ENCODE measurements around the gene SEC61A2.
A peak's percentile ranks its signal among the peaks of the same experiment; 100 is the strongest.

SEC61A2 gene

GRCh38 chr10:12103802-12104201 lies 25.7 kb upstream of the SEC61A2 start:
- TF ChIP-seq, protein P1, sequence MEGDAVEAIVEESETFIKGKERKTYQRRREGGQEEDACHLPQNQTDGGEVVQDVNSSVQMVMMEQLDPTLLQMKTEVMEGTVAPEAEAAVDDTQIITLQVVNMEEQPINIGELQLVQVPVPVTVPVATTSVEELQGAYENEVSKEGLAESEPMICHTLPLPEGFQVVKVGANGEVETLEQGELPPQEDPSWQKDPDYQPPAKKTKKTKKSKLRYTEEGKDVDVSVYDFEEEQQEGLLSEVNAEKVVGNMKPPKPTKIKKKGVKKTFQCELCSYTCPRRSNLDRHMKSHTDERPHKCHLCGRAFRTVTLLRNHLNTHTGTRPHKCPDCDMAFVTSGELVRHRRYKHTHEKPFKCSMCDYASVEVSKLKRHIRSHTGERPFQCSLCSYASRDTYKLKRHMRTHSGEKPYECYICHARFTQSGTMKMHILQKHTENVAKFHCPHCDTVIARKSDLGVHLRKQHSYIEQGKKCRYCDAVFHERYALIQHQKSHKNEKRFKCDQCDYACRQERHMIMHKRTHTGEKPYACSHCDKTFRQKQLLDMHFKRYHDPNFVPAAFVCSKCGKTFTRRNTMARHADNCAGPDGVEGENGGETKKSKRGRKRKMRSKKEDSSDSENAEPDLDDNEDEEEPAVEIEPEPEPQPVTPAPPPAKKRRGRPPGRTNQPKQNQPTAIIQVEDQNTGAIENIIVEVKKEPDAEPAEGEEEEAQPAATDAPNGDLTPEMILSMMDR (conservative IDR thresholded peaks at IDR 0.05), result no peak

DNA sequence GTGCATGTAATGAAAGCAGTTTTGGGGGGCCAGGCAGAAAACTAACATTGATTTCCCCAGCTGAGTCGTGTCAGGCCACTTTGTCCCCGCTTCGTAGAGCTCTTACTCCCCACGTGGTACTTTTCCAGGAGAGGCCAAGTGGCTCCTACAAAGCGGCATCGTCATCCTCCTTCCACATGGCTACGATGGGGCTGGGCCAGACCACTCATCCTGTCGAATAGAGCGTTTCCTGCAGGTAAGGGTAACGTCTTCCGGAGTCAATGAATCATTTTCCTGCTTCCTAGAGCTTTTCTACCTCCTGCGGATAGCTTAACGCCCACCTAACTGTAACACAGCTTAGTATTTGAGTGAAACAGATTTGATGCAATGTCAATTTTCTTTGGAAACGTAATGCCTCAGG lies 21.7 kb upstream of the SEC61A2 start:
- TF ChIP-seq, protein P1 (conservative IDR thresholded peaks at IDR 0.05), result no peak
- no peak overlapping the region for H3K27ac ChIP-seq

More at GRCh38 chr10:12103802-12104201, 25.7 kb upstream of the SEC61A2 start:
- H3K27ac ChIP-seq, result no peak overlapping the region

- no peak overlapping the region for H3K27ac ChIP-seq
- TF ChIP-seq, protein P1 (conservative IDR thresholded peaks at IDR 0.05), result no peak
These were observed 20.2 kb upstream of the SEC61A2 start for GRCh38 chr10:12109286-12109685.

GRCh38 chr10:12111528-12111927 lies 17.9 kb upstream of the SEC61A2 start:
- H3K27ac ChIP-seq, result no peak overlapping the region
- TF ChIP-seq, protein P1 (conservative IDR thresholded peaks at IDR 0.05), result no peak

DNA sequence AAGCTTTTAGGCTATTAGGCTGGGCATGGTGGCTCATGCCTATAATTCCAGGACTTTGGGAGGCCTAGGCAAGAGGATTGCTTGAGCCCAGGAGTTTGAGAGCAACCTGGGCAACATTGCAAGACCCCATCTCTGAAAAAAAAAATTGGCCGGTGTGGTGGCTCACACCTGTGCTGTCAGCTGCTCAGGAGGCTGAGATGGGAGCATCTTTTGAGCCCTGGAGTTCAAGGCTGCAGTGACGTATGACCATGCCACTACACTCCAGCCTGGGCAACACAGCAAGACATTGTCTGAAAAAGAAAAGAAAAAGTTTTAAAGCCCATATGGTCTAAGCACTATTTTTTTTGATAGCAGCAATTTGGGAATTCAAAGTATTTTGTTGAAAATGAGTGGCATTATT lies 15.8 kb upstream of the SEC61A2 start:
- TF ChIP-seq, protein P1 (conservative IDR thresholded peaks at IDR 0.05), result no peak
- H3K27ac ChIP-seq, result no peak overlapping the region

- no peak overlapping the region for H3K27ac ChIP-seq
- TF ChIP-seq, protein P1 (conservative IDR thresholded peaks at IDR 0.05), result no peak
These were observed 7.8 kb upstream of the SEC61A2 start for GRCh38 chr10:12121673-12122072.

DNA sequence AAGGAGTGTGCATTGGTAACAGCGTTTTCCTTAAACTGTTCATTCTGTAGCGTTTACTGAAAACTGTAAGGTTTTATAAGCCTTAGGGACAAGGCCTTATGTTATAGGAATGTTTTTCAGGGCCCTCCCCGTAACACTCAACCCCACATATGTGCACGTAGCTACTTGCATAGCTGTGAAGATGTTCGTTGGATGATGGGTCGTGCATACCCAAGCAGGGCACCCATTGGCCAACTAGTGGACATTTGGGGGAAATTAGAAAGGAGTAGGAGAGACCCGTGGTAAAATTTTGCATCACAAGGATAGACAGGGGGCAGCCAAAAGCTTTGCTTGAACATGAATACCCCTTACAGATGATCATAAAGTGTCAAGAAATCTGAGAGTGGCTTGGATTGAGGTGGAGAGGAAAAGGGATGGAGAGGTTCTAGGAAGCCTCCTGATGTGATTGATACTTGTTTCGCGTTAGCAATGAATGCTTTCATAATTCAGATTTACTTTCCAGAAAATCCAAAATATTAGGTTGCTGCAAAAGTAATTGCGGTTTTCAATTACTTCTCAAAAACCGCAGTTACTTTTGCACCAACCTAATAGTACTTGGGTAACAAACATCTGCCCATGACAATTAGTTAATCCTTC lies 878 bp downstream of the SEC61A2 start:
- TF ChIP-seq, protein P1 (conservative IDR thresholded peaks at IDR 0.05), result peak; percentile 67
- peak overlapping the region; percentile 84 for H3K27ac ChIP-seq
